SK-N-DZ (cell line): Measurements from ENCODE around the gene ABCA9. TPM values are rescaled to one million over a fixed set of nuclear protein-coding genes. Genes with fewer than 3 reads are reported as not detected.
"Not testable (repeated sequence)": the region's sequence is repeated elsewhere in the genome, so short reads cannot be mapped to it uniquely, and the experiment has no call there.

ENCODE experiments used
- DNase-seq: peaks from one replicate; pipeline ENCODE4 v3.0.0-alpha.2; 2015; ENCODE audit warnings: low spot score
- polyA plus RNA-seq, 2 experiments: library from polyadenylated mRNA; depleted of rRNA; stranded (reverse); fragments of >200 nt; gene quantifications; 2 replicates each; pipeline ENCODE4 v1.2.3, GENCODE V29; 2014

ABCA9 gene
- not detected in 2 replicates for polyA plus RNA-seq (2014; cell fraction: cytosol; rRNA removed)
- not detected in 2 replicates for polyA plus RNA-seq (2014; cell fraction: nucleus; rRNA removed)

GRCh38 chr17:69060822-69061221 lies at the start of gene ABCA9:
TSS of gene ABCA9 (minus strand) at chr17:69060927. CDS start at chr17:69051126, 9,801 bp downstream.
- no peak for DNase-seq

GRCh38 chr17:69105907-69106730 lies 45.4 kb upstream of the ABCA9 start:
- no peak for DNase-seq

- DNase-seq, result no peak
These were observed 43.0 kb upstream of the ABCA9 start for GRCh38 chr17:69103557-69104233.

- DNase-seq, result no peak
These were observed 37.9 kb upstream of the ABCA9 start for GRCh38 chr17:69098625-69099024.

- DNase-seq, result no peak
These were observed 35.8 kb upstream of the ABCA9 start for GRCh38 chr17:69096541-69096940.

- DNase-seq, result no peak
These were observed 33.3 kb upstream of the ABCA9 start for GRCh38 chr17:69093995-69094394.

- no peak for DNase-seq
These were observed 32.6 kb upstream of the ABCA9 start for GRCh38 chr17:69093279-69093789.

- no peak for DNase-seq
These were observed 29.6 kb upstream of the ABCA9 start for GRCh38 chr17:69090365-69090764.

GRCh38 chr17:69088643-69089200 lies 28.0 kb upstream of the ABCA9 start:
- DNase-seq, result no peak

GRCh38 chr17:69086641-69087040 lies 25.9 kb upstream of the ABCA9 start:
- no peak for DNase-seq

- peak; percentile 25 for DNase-seq
These were observed 24.2 kb upstream of the ABCA9 start for GRCh38 chr17:69084911-69085310.

- DNase-seq, result no peak
These were observed 22.0 kb upstream of the ABCA9 start for GRCh38 chr17:69082696-69083095.

- no peak for DNase-seq
These were observed 18.1 kb upstream of the ABCA9 start for GRCh38 chr17:69078864-69079263.

GRCh38 chr17:69075823-69076222 lies 15.1 kb upstream of the ABCA9 start:
- DNase-seq, result no peak

- not testable (repeated sequence) for DNase-seq
These were observed 12.7 kb upstream of the ABCA9 start for GRCh38 chr17:69073392-69073791.

- DNase-seq, result not testable (repeated sequence)
These were observed 12.1 kb upstream of the ABCA9 start for GRCh38 chr17:69072803-69073256.

- DNase-seq, result not testable (repeated sequence)
These were observed 10.5 kb upstream of the ABCA9 start for GRCh38 chr17:69071233-69071586.

GRCh38 chr17:69070378-69071232 lies 9.9 kb upstream of the ABCA9 start:
- not testable (repeated sequence) for DNase-seq

GRCh38 chr17:69069226-69069750 lies 8.6 kb upstream of the ABCA9 start:
- no peak for DNase-seq

GRCh38 chr17:69067274-69068047 lies 6.7 kb upstream of the ABCA9 start:
- no peak for DNase-seq
